HG03571 (cell line): ENCODE results near the gene PTPRD.

Source experiments
- ATAC-seq: cut with Tn5 transposase; IDR thresholded peaks from one replicate; pipeline ENCODE4 v1.9.1; 2021; ENCODE audit not compliant: unreplicated experiment

Gene PTPRD

GRCh38 chr9:8760000-8760767 is 1852.6 kb downstream of the PTPRD start:
- no peak for ATAC-seq

- ATAC-seq = no peak
Measured at GRCh38 chr9:8757881-8758280, 1854.9 kb downstream of the PTPRD start.

GRCh38 chr9:8754751-8755150 is 1858.1 kb downstream of the PTPRD start:
- ATAC-seq = no peak

GRCh38 chr9:8751406-8751930 is 1861.3 kb downstream of the PTPRD start:
- no peak for ATAC-seq

GRCh38 chr9:8750639-8751051 is 1862.2 kb downstream of the PTPRD start:
- no peak for ATAC-seq

- ATAC-seq = no peak
Measured at GRCh38 chr9:8745347-8745746, 1867.5 kb downstream of the PTPRD start.

- no peak for ATAC-seq
Measured at GRCh38 chr9:8738945-8739344, 1873.9 kb downstream of the PTPRD start.

GRCh38 chr9:8736805-8737204 is 1876.0 kb downstream of the PTPRD start:
- no peak for ATAC-seq

- ATAC-seq = no peak
Measured at GRCh38 chr9:8734760-8735159, 1878.0 kb downstream of the PTPRD start.

- ATAC-seq = no peak
Measured at GRCh38 chr9:8733131-8733954, 1879.5 kb downstream of the PTPRD start.

- ATAC-seq = no peak
Measured at GRCh38 chr9:8732367-8733075, 1880.3 kb downstream of the PTPRD start.

GRCh38 chr9:8730618-8731017 is 1882.2 kb downstream of the PTPRD start:
- no peak for ATAC-seq

GRCh38 chr9:8728910-8729309 is 1883.9 kb downstream of the PTPRD start:
- no peak for ATAC-seq

GRCh38 chr9:8727191-8727590 is 1885.6 kb downstream of the PTPRD start:
- ATAC-seq = no peak

- no peak for ATAC-seq
Measured at GRCh38 chr9:8726692-8727091, 1886.1 kb downstream of the PTPRD start.

- no peak for ATAC-seq
Measured at GRCh38 chr9:8725635-8726034, 1887.2 kb downstream of the PTPRD start.

GRCh38 chr9:8724284-8725018 is 1888.4 kb downstream of the PTPRD start:
- ATAC-seq = no peak

- no peak for ATAC-seq
Measured at GRCh38 chr9:8723195-8723594, 1889.6 kb downstream of the PTPRD start.

- ATAC-seq = no peak
Measured at GRCh38 chr9:8719833-8720486, 1892.8 kb downstream of the PTPRD start.

GRCh38 chr9:8718121-8718725 is 1894.6 kb downstream of the PTPRD start:
- ATAC-seq = no peak
